ENCODE data around the gene TBL3.

Gene TBL3

GRCh38 chr16:1979271-1980029 is 7.6 kb downstream of the TBL3 start:
- TF ChIP-seq ZFX (IDR thresholded peaks at IDR 0.05) = no peak
- TF ChIP-seq CTCF (conservative IDR thresholded peaks at IDR 0.05) = no peak
- H3K27ac ChIP-seq = no peak overlapping the region

DNA sequence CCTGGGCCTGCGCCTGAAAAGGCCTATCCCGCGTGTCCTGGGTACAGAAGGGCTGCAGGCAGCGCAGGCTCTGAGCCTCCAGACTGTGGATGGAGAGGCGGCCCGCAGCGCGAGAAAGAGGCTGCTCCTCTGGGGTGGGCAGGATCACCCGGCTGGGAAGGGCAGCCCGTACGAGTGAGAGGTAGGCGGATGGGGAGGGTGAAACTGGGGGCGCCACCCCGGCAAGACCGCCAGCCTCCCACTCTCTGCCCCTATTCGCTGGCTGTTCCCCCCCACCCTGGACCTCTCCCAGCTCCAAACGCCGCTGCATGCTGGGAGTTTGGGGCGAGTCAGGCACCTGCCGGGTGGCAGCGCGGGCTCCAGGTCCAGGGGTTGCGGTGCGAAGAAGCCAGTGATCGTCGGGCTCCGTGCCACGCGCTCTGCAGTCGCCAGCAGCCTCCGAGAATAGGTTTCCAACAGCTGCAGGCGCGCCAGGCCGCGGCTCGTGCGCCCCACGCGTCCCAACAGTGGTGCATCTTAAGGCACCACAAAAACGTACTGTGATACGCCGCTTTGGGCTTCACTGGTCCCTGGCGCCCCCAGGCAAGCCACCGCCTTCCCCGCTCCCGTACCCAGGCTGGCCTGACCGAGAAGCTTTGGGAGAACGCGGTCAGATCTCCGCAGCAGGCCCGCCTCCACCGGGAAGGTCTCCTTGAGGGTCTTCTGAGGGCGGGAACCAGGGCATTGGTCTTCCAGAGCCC is 8.3 kb downstream of the TBL3 start:
- no peak for TF ChIP-seq ZFX (IDR thresholded peaks at IDR 0.05)
- TF ChIP-seq CTCF (conservative IDR thresholded peaks at IDR 0.05) = no peak
- H3K27ac ChIP-seq = no peak overlapping the region

- TF ChIP-seq CTCF (conservative IDR thresholded peaks at IDR 0.05) (no peak), ZFX (IDR thresholded peaks at IDR 0.05) (no peak)
- H3K27ac ChIP-seq = no peak overlapping the region
Observed at GRCh38 chr16:1980770-1981087, 8.9 kb downstream of the TBL3 start.

GRCh38 chr16:1981398-1981836 is 9.6 kb downstream of the TBL3 start, which contains the start of gene NOXO1:
NOXO1 (minus strand) TSS chr16:1981469; CDS start chr16:1981179, 290 bp downstream.
- no peak for TF ChIP-seq CTCF (conservative IDR thresholded peaks at IDR 0.05)
- TF ChIP-seq ZFX (IDR thresholded peaks at IDR 0.05) = no peak
- H3K27ac ChIP-seq = no peak within 1 kb of the TSS

DNA sequence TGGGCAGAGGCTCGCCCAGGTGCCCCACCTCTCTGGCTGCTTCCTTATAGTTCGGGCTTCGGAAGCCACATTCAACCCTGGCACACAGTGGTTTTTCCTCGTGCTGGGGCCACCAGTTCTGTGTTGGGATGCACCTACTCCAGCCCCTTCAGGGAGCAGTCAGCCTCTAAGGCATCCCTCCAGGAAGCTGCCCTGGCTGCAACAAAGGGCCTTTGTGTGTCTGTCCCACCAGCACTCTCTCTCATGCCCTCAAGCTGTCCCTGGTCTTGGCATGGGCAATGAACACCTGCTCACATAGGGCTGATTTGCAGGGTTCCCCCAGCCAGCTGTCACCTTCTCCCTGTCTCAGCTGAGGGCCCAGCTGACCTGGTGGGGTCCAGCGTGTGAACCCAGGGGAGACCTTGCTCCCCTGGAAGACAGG is 10.2 kb downstream of the TBL3 start:
- TF ChIP-seq ZFX (IDR thresholded peaks at IDR 0.05) (no peak), CTCF (conservative IDR thresholded peaks at IDR 0.05) (no peak)
- no peak overlapping the region for H3K27ac ChIP-seq

- H3K27ac ChIP-seq = peak overlapping the region; percentile 90
- TF ChIP-seq ZFX (IDR thresholded peaks at IDR 0.05) (no peak), CTCF (conservative IDR thresholded peaks at IDR 0.05) (no peak)
Observed at GRCh38 chr16:1982991-1983543, 11.2 kb downstream of the TBL3 start.

Data from C4-2B (cell line).